ENCODE data around the gene PRRT4. TPM values are rescaled to one million over a fixed set of nuclear protein-coding genes. Genes with fewer than 3 reads are reported as not detected.

PRRT4 gene
- total and polyA plus RNA-seq, 2 of the 4 experiments (the other 2 are of a cell fraction) = not detected

- no peak for TF ChIP-seq FOS (IDR thresholded peaks at IDR 0.05; ENCODE audit: low read depth, low read length)
- TF ChIP-seq RCOR1 (IDR thresholded peaks at IDR 0.05; ENCODE audit: insufficient replicate concordance, low read length) = no peak
- TF ChIP-seq CEBPB (IDR thresholded peaks at IDR 0.05; ENCODE audit: low read depth, low read length) = no peak
- no peak for TF ChIP-seq CTCF (conservative IDR thresholded peaks at IDR 0.05; ENCODE audit: low read depth, low read length)
- no peak for TF ChIP-seq POLR2A (IDR thresholded peaks at IDR 0.05; ENCODE audit: low read depth, low read length)
- TF ChIP-seq NFE2L2 (IDR thresholded peaks at IDR 0.05; ENCODE audit: low read depth, low read length) = no peak
- TF ChIP-seq RAD21 (IDR thresholded peaks at IDR 0.05; ENCODE audit: low read length) = no peak
- no peak for TF ChIP-seq ELK1 (IDR thresholded peaks at IDR 0.05; ENCODE audit: borderline replicate concordance, low read depth, low read length)
- no peak for TF ChIP-seq SMC3 (IDR thresholded peaks at IDR 0.05; ENCODE audit: low read depth, low read length)
- no peak for TF ChIP-seq MAZ (IDR thresholded peaks at IDR 0.05; ENCODE audit: borderline replicate concordance, low read depth, low read length)
- no peak for TF ChIP-seq BHLHE40 (IDR thresholded peaks at IDR 0.05; ENCODE audit: low read depth, low read length)
- no peak for TF ChIP-seq RFX5 (IDR thresholded peaks at IDR 0.05; ENCODE audit: low read depth, low read length)
- no peak for TF ChIP-seq CHD1 (IDR thresholded peaks at IDR 0.05; ENCODE audit: low read depth, low read length)
- no peak for TF ChIP-seq MAFK (IDR thresholded peaks at IDR 0.05; ENCODE audit: low read depth, low read length)
- TF ChIP-seq USF2 (IDR thresholded peaks at IDR 0.05; ENCODE audit: low read depth, low read length) = no peak
- no peak for TF ChIP-seq MXI1 (IDR thresholded peaks at IDR 0.05; ENCODE audit: borderline replicate concordance, low read depth, low read length)
- Histone ChIP-seq H2BK20ac (ENCODE audit: low read depth, low read length) (no peak overlapping the region), H2BK120ac (ENCODE audit: low read depth, low read length) (no peak overlapping the region), H3K4ac (ENCODE audit: low read depth, low read length) (no peak overlapping the region), H4K8ac (ENCODE audit: low read depth in 2 of 2, low read length in 2 of 2) (no peak overlapping the region), H3K9me3 (ENCODE audit: control insufficient read depth, insufficient read depth, low read length) (no peaks in the 10 kb centered on the region), H4K91ac (ENCODE audit: insufficient read depth, low read depth, low read length) (no peak overlapping the region), H3K27ac (ENCODE audit: insufficient read depth, low read length) (no peak overlapping the region), H3K27me3 (ENCODE audit: control insufficient read depth, insufficient read depth, low read length) (peaks cover 87% of the 10 kb centered on the region), H2AK9ac (replicated peaks; ENCODE audit: low read depth, low read length, poor library complexity) (no peak overlapping the region), H2AK5ac (ENCODE audit: low read depth, low read length) (no peak overlapping the region), H3K18ac (ENCODE audit: low read depth, low read length) (no peak overlapping the region), H2BK5ac (ENCODE audit: low read depth, low read length, poor library complexity, severe bottlenecking) (no peak overlapping the region), H4K20me1 (ENCODE audit: insufficient read depth, low read length) (no peaks in the 10 kb centered on the region), H3K4me3 (ENCODE audit: insufficient read depth, low read depth, low read length) (no peak overlapping the region), H4K5ac (ENCODE audit: low read depth, low read length) (no peak overlapping the region), H3K79me1 (ENCODE audit: low read depth in 1 of 2, low read length in 2 of 2) (no peaks in the 10 kb centered on the region), H3K14ac (replicated peaks; ENCODE audit: low read depth, low read length) (no peak overlapping the region), H3K56ac (ENCODE audit: extremely low read depth, insufficient read depth, low read length) (no peak overlapping the region), H2AFZ (replicated peaks; ENCODE audit: low read length, poor library complexity) (no peak overlapping the region), H3K9me1 (ENCODE audit: insufficient read depth, low read length) (no peaks in the 10 kb centered on the region), H2BK15ac (ENCODE audit: low read depth, low read length) (no peak overlapping the region), H3K4me2 (ENCODE audit: low read depth, low read length) (no peak overlapping the region), H3K23ac (ENCODE audit: low read depth, low read length) (no peak overlapping the region), H3K9ac (ENCODE audit: low read depth, low read length) (no peak overlapping the region), H3K36me3 (ENCODE audit: control insufficient read depth, insufficient read depth, low read length) (no peaks in the 10 kb centered on the region), H3K4me1 (ENCODE audit: control insufficient read depth, insufficient read depth, low read length) (no peaks in the 10 kb centered on the region; the same call in 1 of the 2 replicates)
- ChIA-PET CTCF (interaction anchor here (2.4 kb wide), 1 partner anchor 10 kb away, joined by 7 read pairs; no protein-coding TSS in a partner anchor), POLR2A (ENCODE audit: unreplicated experiment) (no interaction called here)
- no peak for DNase-seq
- BruUV-seq (replicated peaks) = no TSS peak
- ATAC-seq (ENCODE audit: low read depth) = no peak
- no CpG with 5 or more reads among the region's 6 CpGs for WGBS, 2 experiments (ENCODE audit: extremely low coverage in 2 of 2, insufficient read length in 1 of 2)
- in situ Hi-C loops (cut with MboI; ENCODE audit: low sequenced_read_pairs) (no loop called here), dilution Hi-C loops (cut with HindIII; ENCODE audit: low sequenced_read_pairs, unreplicated experiment) (no loop called here), intact Hi-C loops (cut with micrococcal nuclease) (no loop called here)
Measured at GRCh38 chr7:128357217-128357613, 4.3 kb downstream of the PRRT4 start.

Measured in IMR-90 (cell line).